ENCODE data around the gene CORO2A.

Gene CORO2A

DNA sequence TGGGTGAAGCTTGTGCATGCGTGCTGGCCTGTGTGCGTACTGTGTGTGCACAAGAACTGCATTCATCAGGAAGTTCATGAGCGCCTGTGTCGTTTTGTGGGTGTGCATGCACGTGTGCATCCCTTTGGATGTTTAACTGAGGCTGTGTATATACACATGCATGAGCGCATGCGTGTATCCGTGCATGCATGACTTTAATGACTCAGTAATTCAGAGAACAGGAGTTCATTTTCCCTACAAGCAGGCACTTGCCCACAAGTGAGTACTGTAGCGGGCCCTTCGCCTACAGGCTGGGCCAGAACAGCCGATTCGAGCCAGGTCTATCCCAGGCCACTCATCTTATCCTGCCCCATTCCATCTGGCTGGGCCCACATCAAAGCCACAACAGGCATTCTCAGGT lies 29.8 kb downstream of the CORO2A start:
- no peak for FAIRE-seq

DNA sequence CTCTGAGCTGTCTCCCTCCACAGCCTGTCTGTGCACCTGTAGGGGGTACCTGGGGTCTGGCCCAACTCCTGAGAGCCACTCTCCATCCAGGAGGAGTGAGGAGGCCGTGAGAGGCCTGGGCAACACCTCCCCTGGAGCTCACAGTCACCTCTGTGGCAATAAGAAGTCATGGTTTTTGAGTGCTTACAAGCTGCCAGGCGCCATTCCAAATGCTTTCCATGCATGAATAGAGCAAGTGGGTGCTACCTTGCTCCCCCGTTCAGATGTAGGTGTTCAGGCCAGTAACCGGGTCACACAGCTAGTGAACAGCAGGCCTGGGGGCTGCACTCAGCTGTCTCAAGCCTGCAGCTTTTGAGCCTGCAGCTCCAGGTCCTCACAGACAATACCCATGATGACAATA lies 30.6 kb downstream of the CORO2A start:
- no peak for FAIRE-seq

DNA sequence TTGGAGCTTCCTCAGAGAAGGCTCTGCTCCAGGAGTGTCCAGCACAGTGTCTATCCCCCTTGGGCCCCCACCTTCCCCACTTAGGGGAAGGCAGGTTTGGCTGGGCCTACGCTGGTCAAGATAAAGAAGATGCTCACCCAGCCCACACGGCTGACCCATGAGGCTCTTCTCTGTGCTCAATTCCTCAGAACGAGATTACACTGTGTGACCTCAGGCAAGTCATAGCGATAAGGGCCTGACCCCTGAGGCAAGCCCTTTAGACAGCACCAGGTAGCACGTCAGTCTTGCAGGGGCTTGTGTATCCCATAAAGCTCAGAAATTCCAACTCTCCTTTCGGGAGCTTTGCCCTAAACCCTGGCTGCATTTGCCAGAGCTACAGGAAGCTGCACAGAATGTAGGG lies 32.6 kb downstream of the CORO2A start:
- FAIRE-seq, result no peak

DNA sequence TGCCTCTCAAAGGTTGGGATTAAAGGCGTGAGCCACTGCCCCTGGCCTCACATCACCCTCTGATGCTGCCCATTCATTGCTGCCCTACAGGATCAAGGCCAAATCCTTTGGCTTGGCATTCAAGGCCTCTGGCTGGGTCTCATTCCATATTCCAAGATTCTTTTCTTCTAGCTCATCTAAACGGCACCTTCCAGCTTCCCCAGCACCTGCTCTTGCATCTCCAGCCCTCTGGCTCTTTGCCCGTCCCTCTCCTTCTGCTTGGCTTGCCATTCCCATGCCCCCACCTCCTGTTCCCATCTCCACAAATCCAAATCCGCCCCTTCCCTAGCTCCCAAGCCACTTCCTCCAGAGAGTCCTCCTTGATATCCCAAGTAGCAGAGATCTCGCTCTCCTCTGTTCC lies 33.1 kb downstream of the CORO2A start:
- FAIRE-seq, result no peak

DNA sequence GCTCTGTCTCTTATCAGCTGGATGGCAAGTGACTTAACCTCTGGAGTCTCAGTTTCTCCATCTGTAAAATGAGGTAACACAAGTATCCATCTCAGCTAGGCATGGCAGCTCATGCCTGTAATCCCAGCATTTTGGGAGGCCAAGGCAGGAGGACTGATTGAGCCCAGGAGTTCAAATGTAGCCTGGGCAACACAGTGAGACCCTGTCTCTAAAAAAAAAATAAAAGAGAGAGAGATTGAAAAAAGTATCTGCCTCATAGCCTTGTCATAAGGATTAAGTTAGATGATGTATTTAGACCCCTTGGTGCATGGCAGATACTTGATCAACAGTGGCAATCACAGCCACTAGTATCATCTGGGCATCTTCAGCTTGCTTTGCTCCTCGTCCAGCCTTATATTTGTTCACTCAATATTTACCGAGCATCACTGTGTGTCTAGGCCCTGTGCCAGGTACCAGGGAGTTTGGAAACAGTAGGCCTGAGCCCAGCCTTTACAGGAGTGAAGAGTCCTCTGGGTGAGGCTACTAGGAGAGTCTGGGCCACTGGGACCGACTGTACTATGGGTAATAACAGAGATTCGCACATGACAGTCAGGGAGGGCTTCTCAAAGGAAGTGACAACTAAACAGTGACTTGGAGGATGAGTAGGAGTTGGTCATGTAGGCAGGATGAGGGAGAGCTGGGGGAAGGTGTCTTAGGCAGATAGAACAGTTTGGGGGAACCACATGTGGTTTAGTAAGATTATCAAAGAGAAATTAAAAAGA lies 34.2 kb downstream of the CORO2A start:
- FAIRE-seq, result no peak

DNA sequence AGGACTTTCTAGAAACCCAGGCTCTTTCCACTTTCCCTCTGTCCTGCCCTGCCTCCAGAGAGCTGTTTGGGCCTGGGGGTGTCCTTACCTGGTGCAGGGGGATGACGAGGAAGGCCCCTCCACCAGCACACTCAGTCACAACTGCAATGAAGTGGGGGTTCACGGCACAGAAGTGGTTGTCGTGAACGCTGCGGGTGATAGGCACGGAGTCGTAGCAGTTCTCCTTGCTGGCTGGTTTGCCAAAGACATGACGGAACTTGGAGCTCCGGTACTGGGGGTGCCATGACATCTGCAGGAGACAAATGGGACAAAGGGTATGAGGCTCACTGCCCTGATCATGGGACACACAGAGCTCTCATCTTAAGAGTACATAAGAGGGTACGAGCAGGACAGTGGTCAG lies 35.1 kb downstream of the CORO2A start:
- FAIRE-seq, result no peak

DNA sequence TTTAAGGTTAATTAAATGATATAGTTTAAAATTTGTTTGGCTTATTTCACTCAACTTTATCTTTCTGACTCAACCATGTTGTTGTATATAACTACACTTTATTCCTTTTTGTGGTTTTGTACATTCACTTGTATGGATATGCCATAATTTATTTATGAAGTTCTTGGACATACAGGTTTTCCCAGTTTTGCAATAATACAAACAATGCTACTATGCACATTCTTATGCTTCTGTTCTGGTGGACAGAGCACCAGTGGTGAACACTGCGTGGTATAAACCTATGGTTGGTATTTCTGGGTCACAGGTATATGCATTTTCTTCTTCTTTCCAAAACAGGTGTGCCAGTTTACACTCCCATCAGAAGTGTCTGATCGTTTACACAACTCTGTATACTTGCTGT lies 37.8 kb downstream of the CORO2A start:
- no peak for FAIRE-seq

DNA sequence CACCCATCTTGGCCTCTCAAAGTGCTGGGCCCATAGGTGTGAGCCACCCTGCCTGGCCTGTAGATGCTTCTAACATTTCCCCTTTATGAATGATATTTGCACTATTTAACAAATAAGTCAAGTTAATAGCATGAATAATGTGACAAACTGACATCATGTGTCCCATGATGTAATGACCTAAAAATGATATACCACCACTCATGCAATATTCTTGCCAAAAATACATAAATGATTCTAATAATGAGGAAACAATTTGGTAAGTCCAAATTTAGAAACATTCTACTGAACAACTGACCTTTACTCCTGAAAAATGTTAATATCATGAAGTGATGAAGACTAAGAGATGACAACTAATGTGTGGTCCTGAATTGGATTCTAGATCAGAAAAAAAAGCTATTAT lies 39.9 kb downstream of the CORO2A start:
- FAIRE-seq, result no peak

DNA sequence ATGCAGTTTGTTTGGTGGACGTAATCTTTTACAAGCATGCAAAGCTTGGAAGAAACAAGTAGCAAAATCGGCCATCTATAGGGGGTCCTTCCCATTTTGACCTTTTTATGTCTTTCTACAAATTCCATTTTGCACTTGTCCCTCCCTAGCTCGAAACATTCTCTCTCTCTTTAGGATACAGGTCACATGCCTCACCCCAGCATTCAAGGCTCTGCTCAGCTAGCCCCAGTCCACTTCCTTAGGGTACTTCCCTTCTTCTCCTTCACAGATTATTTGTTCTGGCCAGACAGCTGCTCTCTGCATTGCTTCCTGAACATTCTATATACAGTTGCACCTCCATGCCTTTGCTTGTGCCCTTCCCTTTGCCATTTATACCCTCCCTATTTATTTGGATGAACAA lies 41.7 kb downstream of the CORO2A start:
- FAIRE-seq, result no peak

DNA sequence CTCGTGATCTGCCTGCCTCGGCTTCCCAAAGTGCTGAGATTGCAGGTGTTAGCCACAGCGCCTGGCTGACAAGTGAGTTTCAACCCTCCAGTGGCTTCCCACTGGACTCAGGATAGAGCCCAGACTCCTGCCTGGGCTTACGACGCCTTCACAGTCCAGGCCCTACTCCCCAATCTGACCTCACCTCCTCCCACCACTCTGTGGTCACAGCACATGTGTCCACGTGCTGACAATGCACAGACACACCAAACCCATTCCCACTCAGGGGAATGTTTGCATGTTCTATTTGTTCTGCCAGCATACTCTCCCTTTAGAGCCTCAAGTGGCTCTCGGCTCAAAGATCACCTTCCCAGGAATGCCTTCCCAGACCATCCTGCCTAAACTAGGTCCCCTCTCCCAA lies 42.3 kb downstream of the CORO2A start:
- FAIRE-seq, result no peak

DNA sequence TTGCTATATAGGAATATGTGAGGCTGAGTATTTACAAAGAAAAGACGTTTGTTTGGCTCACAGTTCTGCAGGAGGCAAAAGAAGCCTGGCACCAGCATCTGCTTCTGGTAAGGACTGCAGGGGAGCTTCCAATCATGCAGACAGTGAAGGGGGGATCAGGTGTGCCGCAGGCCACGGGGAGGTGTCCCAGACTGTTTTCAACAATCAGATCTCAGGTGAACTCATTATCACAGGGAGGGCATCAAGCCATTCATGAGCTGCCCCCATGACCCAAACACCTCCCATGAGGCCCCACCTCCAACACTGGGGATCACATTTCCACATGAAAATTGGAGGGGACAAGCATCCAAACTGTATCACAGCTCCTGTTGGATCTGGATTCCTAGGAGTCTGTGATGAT lies 43.0 kb downstream of the CORO2A start:
- no peak for FAIRE-seq

DNA sequence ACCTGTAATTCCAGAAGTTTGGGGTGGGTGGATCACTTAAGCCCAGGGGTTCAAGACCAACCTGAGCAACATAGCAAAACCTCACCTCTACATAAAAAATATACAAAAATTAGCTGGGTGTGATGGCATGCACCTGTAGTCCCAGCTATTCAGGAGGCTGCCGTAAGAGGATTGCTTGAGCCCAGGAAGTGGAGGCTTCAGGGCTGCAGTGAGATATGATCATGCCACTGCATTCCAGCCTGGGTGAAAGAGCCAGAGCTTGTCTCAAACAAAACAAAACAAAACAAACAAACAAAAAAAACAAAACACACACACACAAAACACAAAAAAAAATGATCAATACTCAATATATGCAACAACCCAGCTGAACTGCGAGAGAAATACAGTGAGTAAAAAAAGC lies 44.0 kb downstream of the CORO2A start:
- FAIRE-seq, result no peak

DNA sequence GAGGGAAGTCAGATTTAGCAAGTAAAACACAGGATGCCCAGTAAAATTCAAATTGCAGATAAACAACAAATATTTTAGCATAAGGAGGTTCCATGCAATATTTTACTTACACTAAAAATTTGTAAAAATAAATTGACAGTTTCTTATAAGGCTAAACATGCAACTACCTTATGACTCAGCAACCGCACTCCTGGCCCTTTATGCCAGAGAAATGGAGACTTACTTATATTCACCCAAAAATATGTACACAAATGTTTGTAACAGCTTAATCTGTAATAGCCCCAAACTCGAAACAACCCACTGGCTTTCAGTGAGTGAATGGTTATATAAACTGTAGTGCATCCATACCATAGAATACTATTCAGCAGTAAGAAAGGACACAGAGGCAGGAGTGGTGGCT lies 44.9 kb downstream of the CORO2A start:
- no peak for FAIRE-seq

DNA sequence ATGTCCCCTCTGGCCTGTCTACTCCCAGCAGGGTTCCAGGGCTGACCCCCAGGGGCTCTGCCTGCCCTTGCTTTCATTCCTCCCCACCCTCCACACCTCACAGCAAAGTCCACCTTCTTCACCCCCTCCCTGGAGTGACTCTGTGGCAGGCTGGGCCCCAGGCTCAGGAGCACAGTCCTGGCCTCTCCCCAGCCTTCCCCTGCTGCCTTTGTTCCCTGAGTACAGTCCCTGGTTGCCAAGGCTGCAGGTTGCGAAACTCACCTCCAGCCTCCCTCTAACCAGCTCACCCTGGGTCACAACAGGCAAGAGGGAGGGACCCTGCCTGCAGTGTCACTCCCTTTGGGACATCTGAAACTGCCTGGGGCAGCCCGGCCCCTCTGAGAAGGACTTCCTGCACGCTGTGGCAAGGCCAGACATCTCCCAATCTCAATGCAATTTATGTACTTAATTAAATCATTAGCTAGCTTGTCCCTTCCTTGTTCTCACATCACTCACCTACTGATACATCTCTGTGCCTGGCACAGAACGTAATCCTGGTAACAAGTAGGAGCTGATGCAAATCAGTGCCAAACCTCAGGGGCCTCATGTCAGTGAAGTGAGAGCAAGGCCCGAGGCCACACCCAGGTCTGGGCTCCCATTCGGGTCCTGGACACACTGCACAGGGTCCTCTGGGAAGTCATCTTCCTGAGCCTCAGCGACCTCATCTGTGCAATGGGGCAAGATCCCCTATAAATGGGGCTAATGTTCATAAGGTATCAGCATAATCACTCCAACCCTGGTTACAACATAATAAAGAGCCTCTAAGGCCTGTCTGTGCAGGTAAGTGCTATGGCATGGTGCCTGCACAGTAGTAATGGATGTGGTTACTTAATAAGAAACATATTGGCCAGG lies 46.1 kb downstream of the CORO2A start:
- no peak for FAIRE-seq

DNA sequence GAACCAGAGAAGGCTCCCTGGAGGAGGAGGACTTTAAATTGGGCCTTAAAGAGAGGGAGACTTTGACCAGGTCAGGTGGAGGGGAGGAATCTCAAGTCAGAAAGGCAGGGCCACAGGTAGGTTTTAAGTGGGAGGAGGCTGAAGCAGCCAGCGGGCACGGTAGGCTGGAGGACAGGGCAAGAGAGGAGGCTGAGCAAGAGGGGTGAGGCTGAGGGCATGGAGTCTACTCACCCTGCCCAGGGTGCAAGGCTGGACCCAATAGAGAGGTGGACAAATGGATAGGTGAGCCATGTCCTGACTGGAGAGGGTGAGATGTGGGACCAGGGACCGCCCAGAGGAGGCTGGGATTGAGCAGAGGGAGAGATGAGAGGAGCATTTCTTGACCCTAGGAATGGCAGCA lies 47.8 kb downstream of the CORO2A start:
- no peak for FAIRE-seq

DNA sequence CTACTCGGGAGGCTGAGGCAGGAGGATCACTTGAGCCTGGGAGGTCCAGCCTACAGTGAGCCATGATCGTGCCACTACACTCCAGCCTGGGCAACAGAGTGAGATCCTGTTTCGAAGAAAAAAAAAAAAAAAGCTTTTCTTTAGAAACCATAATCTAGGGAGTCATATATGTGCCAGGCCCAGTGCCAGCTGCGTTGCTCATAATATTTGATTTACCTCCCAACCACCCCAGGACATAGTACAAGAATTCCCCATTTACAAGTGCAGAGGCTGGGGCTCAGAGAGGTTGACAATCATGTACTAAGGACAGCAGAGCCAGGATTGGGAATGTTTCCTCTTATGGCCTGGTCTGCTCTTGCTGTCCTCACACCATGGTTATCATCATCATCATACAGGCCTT lies 48.4 kb downstream of the CORO2A start:
- no peak for FAIRE-seq

DNA sequence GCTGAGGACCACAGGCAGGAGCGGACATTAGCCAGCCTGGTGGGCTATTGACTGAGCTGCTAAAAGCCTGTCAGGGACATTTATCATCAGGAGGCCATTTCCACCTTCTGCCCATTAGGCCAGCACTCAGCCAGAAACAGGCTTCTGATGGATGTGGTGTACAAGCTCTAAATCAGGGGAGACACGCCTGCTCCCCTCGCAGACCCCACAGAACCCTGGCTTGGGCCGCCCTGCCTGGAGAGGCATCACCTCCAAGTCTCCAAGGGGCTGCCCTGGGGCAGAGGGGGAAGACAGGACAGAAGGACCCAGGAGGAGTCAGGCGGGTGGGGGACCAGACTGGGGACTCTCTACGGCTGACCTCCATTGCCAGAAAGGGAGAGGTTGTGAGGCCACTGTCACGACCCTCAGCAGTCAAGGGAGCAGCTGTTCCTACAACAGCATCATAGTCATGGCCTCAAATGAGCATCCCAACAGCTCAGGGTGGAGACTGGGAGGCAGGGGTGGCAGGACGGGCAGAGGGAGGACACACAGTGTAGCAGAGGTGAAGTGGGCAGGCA lies 49.4 kb downstream of the CORO2A start:
- FAIRE-seq, result no peak

DNA sequence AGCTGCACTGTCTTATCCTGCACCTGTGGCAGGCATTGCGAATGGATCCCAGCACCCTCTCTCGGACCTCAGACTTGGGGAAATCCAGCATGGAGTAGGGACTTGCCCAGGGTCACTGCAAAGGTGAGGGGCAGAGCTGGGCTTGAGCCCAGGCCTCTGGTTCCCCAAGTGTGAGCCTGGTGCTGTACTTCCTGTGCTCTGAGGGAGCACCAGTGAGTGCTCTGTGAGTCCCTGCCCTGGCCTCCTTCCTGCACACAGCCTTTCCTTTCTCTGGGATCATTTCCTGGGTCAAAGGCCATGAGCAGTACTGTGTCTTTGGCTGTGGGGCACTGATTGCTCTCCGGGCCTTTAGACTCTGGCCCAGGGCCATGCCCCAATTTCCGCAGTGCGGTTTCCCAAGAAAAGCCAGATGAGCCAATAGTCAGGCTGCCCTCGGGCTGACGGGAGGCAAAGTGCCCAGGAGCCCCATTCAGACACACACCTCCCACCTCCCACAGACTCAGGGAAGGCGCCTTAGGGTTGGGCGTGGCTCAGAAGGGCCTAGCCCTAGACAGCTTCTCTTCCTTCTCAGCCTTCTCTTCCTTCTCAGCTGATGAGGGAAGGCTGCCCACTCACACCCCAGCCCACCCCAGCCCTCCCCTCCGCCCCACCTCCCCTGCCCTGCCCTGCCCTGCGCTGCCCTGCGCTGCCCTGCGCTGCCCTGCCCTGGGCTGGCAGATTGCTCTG lies 50.1 kb downstream of the CORO2A start:
- FAIRE-seq, result no peak

DNA sequence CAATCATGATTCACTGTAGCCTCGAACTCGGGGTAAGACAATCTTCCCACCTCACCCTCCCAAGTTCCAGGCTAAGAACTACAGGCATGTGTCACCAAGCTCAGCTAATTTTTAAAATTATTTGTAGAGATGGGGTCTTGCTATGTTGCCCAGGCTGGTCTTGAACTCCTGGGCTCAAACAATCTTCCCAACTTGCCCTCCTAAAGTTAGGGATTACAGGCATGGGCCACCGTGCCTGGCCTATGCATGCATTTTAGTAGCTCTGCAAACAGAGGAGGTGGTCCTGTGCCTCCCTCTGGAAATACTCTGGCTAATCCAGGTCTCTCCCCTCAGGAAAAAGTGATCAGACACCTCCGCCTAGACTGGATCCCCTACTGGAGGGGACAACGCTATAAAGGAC lies 51.9 kb downstream of the CORO2A start:
- FAIRE-seq, result no peak

DNA sequence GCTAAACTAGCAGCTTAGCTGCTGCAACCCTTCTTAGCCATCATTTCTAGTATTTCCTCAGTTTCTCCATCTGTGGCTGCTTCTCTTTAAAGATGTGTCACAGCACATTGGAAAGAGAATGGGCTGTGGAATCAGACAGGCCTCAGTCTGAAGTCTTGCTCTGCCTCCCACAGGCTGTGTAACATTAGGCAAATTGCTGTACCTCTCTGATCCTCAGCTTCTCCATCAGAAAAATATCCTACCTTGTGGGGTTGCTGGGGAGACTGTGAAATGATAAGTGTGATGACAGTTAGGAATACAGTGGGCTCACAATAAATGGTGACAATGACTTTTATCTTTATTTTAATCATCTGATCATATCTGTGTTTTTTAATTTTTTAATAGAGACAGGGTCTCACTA lies 55.9 kb downstream of the CORO2A start:
- FAIRE-seq, result no peak

DNA sequence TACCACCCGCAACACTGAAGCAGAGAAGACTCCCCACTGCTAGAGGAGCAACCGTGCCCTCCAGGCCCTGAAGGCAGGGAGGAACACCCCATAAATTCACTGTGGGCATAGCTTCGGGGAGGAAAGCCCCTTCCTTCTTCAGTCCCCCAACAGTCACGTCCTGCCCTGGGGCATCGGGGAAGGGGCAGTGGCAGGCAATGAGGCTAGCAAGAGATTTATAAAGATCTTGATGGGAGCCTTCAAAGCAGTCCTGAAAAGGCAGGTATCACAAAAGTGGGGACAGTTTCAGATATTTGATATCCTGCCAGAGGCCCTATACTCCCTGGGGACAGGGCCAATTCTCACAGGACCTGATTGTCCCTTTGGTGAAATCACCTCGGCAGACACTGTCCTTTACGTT lies 56.5 kb downstream of the CORO2A start:
- no peak for FAIRE-seq

DNA sequence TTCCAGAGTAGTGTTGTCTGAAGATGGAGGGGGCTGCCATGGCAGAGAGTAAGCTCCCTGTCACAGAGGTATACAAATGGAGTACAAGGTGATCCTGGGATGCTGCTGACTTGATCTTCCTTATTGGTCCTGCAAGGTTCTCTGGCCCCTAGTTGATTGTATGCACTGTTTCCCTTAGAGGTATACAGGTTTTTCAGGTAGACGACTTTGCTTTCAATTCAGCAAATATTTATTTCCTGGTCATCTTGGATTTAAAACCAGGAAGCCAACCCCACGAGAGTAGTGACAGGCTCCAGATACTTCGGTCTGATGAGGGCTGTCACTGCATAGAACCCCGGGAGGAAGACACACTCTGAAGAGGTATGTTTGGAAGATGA lies 56.9 kb downstream of the CORO2A start:
- no peak for FAIRE-seq
